CD1c-positive myeloid dendritic cell (primary cell): ENCODE data around the gene TBC1D22A.

Experiments
- DNase-seq: peaks from one replicate; pipeline ENCODE4 v3.0.0-alpha.2; 2016; ENCODE audit errors: extremely low spot score

The TBC1D22A gene

GRCh38 chr22:47032956-47033647 lies 270.7 kb downstream of the TBC1D22A start:
- no peak for DNase-seq

DNA sequence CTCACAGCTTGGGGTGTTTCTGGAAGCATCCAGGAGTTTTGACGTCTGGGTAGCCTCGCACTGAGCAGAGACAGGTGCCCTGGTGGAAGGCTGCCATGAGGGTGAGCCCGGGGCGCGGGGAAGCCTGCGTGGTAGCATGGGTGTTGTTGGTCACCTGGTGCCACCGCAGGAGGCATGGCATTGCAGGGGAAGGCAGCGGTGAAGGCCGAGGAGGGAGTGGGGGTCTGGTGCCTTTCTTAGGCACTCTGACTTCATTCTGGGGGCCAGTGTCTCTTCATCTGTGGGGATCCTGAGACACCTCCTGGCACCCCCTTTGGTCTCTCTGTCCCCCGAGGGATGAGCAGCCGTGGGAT lies 271.2 kb downstream of the TBC1D22A start:
- DNase-seq = no peak

DNA sequence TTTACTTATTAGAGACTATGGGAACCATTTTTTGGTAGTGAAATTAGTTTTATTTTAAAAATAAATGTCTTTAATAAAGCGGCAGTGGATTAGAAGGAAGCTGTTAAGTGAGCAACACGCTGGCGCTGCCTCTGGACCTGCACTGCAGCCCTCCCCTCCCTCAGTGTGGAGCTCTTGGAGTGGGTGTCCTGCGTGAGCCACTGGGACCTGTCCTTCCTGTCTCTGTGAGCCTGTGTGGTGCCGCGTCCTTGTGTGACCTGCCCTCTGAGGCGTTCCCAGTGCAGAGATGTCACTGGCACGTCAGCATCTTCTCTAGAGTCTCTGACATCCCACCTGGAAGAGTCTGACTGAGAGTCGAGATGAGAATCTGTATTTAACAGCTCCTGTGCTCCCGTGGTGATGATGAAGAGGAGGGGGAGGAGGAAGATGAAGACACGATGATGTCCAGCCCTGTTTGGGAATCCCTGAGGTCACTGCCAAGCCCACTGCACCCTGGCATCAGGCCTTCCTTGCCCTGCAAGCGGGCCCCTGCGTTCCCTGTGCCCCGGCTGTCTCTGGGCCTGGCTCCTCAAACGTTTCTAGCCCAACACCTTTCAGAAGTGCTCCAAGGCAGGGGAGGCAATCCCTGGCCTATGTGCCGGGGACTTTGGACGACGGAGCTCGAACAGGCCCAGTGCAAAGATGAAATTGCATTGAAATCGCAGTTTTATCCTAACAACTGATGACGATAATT lies 271.8 kb downstream of the TBC1D22A start:
- no peak for DNase-seq

- DNase-seq = no peak
Measured at GRCh38 chr22:47034905-47035419, 272.5 kb downstream of the TBC1D22A start.

GRCh38 chr22:47035425-47035881 lies 273.0 kb downstream of the TBC1D22A start:
- no peak for DNase-seq

- no peak for DNase-seq
Measured at GRCh38 chr22:47036352-47036751, 273.9 kb downstream of the TBC1D22A start.

- no peak for DNase-seq
Measured at GRCh38 chr22:47036936-47037485, 274.6 kb downstream of the TBC1D22A start.

DNA sequence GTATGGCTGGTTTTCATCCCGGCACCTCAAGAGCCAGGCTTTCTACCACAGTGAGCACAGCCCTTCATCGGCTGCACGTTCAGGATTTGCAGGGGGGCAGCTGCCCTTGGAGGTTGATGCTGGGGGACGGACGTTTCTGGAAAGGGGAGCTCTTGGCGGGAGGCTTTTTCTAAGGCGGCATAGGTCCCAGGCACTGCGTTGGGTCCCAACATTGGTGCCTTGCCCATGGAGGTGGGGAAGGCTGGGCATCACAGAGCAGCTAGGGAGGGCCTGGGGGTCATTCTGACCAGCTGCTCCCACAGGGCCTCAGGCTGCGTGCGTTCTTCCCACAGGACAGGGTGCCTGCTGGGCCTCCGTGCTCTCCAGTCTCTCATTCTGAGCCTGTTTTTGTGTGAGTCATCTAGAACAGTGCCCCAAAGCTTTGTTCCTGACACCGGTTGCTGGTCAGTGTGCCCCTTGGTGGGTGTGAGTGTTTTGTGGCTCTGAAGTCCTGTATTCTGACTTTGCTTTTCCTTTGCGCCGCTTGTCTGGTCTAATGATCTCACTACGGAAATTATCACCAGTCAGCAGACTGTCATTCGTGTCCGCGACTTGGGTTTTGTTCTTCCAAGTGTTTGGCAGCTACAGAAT lies 275.9 kb downstream of the TBC1D22A start:
- DNase-seq = no peak

DNA sequence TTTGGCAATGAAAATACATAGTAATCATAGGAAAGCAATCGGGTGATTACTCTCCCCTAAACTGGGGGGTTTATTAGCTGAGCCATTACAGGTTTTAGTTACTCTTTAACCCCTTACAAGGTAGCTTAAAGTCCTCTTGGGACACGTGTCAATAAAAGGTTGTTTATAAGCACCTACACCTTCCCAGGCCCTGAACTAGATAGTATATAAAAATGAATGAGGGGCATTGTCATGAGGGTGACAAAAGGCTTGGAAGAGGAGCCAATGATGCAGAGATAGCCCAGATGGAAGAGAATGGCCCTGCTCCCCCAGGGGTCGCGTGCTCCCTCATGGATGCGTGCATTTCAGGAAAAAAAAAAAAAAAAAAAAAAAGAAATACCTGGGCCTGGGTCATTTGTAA lies 276.9 kb downstream of the TBC1D22A start:
- no peak for DNase-seq

DNA sequence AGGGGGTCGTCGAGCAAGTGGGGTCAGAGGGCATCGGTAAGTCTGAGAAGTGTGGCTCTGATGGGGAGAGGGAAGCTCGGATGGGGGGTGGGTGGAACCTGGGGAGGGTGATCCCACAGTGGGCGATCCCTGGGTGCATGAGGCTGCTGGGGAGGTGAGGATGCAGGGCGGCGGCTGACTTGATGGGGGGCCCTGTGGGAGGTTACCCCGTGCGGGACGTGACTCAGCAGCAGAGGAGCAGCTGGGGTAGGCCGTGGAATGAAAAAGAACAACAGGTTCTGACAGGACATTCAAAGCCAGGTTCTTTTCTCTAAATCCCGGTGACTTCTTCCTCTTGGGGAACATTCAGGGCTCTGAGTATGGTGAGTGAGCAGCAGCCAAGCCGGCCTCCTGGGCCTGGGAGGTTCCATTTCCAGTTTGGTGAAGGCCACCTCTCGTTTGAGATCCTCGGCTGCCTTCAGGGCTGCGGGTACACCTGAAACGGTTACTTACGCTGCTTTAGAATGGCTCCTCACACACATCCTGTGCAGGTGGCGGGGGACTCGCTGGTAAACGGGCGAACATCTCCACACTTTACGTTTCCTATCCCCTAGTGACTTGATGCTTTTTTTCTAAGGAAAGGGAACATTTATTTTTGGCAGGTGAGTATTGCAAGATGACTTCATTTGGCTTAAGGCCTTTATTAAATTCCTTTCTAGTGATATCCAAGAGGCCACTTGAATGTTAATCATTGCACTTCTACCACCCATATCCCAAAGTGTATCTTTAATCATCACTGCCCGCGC lies 278.2 kb downstream of the TBC1D22A start:
- no peak for DNase-seq

GRCh38 chr22:47041271-47042115 lies 279.0 kb downstream of the TBC1D22A start:
- DNase-seq = no peak

DNA sequence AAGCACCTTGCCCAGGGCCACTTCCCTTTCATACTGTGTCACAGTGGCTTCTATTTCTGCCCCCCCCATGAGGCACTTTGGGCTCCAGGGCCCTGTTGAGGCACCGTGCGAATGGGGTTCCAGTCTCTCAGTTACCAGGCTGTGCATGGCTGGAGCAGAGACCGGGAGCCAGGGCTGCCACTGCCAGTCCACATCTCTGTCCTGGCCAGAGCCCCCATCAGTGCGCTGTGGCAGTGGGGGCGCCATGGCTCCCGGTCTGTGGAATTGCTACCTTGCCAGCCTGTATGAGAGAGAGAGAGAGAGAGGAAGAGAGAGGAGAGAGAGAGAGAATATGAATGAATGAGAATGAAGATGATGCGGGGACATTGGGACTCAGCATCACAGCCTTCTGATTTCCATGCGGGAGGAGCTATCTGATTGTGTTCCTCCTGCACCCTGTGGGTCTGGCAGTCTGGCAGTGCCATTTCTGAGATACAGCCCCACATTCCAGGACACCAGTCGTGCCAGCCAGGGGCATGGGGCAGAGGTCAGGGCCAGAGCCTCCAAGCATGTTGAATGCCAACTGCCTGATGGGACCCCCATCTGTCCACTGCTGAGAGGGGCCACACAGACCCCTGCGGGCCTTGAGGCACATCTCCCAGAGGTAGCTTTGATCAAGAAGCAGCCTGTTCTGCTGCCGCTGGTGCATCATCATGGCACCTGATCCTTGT lies 279.8 kb downstream of the TBC1D22A start:
- no peak for DNase-seq

DNA sequence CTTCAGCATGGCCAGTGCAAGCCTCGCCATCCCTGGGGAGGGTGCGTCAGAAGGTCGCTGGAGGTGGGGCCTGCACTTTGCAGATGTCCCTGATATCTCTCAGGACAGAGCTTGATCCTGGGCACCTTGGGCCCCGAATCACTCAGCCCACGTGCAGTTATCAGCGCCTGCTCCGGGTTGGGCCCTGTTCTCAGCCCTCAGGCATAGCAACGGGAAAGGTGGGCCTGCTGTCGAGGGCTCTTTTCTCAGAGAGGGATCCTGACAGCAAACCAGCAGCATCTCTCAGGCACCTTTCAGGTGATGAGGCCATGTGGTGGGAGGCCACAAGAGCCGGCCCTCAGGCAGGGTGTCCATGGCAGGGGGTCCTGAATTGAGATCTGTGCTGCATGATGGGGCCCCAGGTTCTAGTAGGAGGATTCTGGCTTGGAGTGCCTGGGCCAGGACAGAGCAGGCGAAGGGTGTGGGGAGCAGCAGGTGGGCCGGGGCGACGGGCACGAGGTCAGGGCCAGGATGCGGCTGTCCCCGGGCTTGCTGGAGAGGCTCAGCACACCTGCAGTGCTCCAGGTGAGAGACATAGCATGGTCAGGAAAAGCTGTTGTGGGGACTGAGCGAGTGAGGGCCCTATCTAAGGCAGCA lies 280.5 kb downstream of the TBC1D22A start:
- DNase-seq = no peak

- DNase-seq = no peak
Measured at GRCh38 chr22:47043835-47044721, 281.6 kb downstream of the TBC1D22A start.

DNA sequence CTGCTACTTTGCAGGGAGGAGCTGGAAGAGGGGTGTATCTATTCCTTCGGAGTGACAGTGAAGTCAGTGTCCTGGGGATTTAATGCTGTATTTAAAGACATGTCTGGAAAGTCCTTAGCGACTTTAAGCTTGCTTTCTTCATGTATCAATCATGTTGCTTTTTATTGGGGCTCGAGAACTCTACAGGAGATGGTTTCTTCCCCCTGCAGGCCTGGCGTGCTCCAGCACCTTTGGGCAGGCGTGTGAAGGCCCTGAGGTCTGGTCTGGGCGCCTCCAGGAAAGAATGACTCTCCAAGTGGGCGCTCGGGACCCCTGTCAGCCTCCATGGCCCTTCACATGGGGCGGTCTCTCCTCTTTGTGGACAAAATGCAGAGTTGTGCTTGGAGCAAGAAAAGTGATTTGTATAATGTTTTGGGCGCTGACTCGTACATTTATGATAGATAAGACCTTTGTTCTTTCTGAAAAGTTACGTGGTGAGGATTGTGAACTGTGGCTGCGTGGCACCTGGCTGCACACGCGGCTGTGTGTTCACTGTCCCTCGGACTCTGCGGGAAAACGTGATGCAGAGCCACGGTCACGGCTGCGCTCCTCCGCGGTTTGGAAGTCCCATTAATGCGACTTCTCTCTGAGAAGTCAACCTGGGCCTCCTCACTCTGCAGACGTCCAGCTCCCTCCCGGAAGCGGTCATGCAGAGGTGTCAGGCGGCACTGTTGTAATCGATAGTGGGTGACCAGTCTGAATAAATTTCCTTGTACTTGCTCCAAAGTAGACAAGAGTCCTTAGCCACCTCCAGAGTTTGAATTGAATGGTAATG lies 282.5 kb downstream of the TBC1D22A start:
- no peak for DNase-seq

DNA sequence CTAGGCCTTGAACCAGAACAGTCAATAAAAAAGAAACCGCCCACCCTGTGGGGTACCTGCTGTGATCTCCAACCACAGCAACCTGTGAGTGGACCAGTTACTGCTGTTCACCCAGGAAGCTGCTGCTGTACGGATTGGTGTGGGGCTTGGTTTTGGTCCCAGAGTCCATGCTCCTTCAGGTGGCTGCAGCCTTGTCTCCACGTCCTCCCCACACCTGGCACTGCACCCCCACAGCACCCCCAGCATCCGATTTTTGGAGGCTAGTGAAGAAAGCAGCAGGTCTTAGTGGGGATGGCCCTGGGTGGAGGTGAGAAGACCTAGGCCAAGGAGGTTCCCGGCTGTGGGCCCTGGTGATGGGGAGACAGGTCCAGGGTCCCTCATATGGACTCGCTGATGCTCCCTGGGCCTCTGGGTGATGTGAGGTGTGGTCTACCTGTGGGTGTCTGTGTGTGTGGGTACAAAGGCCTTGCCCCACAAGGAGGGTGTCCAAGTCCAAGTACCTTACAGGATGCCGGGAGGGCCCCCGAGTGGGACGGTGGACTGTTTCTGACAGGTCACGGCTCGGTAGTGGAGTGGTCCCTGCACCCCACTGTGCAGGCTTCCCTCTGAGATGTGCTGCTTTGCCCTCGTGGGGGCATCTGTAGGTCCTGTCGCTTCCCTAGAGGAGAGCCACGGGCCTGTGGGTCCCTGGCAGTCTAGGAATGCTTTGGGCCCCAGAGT lies 283.4 kb downstream of the TBC1D22A start:
- DNase-seq = no peak
